ENCODE measurements around the gene RAB11FIP5. TPM values are rescaled to one million over a fixed set of nuclear protein-coding genes. Genes with fewer than 3 reads are reported as not detected.

Gene RAB11FIP5
- total RNA-seq, 1 donor from 2014 or later, result 13.5 TPM

DNA sequence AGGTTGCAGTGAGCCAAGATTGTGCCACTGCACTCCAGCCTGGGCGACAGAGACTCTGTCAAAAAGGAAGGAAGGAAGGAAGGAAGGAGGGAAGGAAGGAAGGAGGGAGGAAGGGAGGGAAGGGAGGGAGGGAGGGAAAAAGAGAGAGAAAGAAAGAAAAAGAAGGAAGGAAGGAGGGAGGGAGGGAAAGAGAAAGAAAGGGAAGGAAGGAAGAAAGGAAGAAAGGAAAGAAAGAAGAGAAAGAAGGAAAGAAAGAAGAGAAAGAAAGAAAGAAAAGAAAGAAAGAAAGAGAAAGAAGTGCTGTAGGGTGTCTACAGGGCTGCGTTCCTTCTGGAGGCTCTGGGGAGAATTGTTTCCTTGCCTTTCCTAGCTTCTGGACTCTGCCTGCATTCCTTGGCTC, 22.5 kb upstream of the RAB11FIP5 start:
- peaks cover 2% of the 10 kb centered on the region for H3K9me3 Mint-ChIP-seq (ENCODE audit: unreplicated experiment)
- no peaks in the 10 kb centered on the region for H3K4me1 Mint-ChIP-seq (ENCODE audit: low read depth, unreplicated experiment)
- no peak overlapping the region for H3K4me3 Mint-ChIP-seq (ENCODE audit: unreplicated experiment)
- no peak overlapping the region for H3K27ac Mint-ChIP-seq (ENCODE audit: unreplicated experiment)
- no peak for DNase-seq
- H3K27me3 Mint-ChIP-seq (ENCODE audit: unreplicated experiment), result peaks cover 2% of the 10 kb centered on the region
- no peak for TF ChIP-seq CTCF (IDR thresholded peaks at IDR 0.05; ENCODE audit: partially characterized antibody, unreplicated experiment)
- H3K36me3 Mint-ChIP-seq (ENCODE audit: unreplicated experiment), result peaks cover 3% of the 10 kb centered on the region

GRCh38 chr2:73134471-73134870, 21.7 kb upstream of the RAB11FIP5 start:
- no peak for TF ChIP-seq CTCF (IDR thresholded peaks at IDR 0.05; ENCODE audit: partially characterized antibody, unreplicated experiment)
- DNase-seq, result no peak
- Mint-ChIP-seq H3K27ac (ENCODE audit: unreplicated experiment) (no peak overlapping the region), H3K9me3 (ENCODE audit: unreplicated experiment) (peaks cover 2% of the 10 kb centered on the region), H3K36me3 (ENCODE audit: unreplicated experiment) (peaks cover 3% of the 10 kb centered on the region), H3K4me1 (ENCODE audit: low read depth, unreplicated experiment) (no peaks in the 10 kb centered on the region), H3K4me3 (ENCODE audit: unreplicated experiment) (no peak overlapping the region), H3K27me3 (ENCODE audit: unreplicated experiment) (peaks cover 2% of the 10 kb centered on the region)

- no peak for TF ChIP-seq CTCF (IDR thresholded peaks at IDR 0.05; ENCODE audit: partially characterized antibody, unreplicated experiment)
- Mint-ChIP-seq H3K4me3 (ENCODE audit: unreplicated experiment) (no peak overlapping the region), H3K36me3 (ENCODE audit: unreplicated experiment) (peaks cover 3% of the 10 kb centered on the region), H3K9me3 (ENCODE audit: unreplicated experiment) (peaks cover 2% of the 10 kb centered on the region), H3K27me3 (ENCODE audit: unreplicated experiment) (peaks cover 3% of the 10 kb centered on the region), H3K27ac (ENCODE audit: unreplicated experiment) (no peak overlapping the region), H3K4me1 (ENCODE audit: low read depth, unreplicated experiment) (no peaks in the 10 kb centered on the region)
- DNase-seq, result no peak
Measured at GRCh38 chr2:73133566-73134197, 20.9 kb upstream of the RAB11FIP5 start.

DNA sequence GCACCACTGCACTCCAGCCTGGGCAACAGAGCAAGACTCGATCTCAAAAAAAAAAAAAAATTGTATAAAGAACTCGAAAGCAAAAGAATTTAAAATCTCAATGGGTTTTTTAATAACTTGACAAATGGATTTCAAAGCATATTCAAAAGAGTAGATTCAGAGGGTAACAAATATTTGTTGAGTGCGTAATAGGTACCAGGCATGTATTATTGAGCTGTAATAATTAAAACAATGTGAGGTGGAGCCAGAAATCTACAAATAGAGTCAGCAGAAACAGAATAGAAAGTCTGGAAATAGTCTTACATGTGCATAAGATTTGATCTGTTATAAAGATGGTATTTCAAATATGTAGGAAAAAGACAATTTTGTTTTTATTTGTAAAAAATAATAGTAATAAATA, 19.1 kb upstream of the RAB11FIP5 start:
- Mint-ChIP-seq H3K36me3 (ENCODE audit: unreplicated experiment) (no peaks in the 10 kb centered on the region), H3K27me3 (ENCODE audit: unreplicated experiment) (peaks cover 3% of the 10 kb centered on the region), H3K27ac (ENCODE audit: unreplicated experiment) (no peak overlapping the region), H3K4me1 (ENCODE audit: low read depth, unreplicated experiment) (no peaks in the 10 kb centered on the region), H3K4me3 (ENCODE audit: unreplicated experiment) (no peak overlapping the region), H3K9me3 (ENCODE audit: unreplicated experiment) (peaks cover 2% of the 10 kb centered on the region)
- no peak for DNase-seq
- TF ChIP-seq CTCF (IDR thresholded peaks at IDR 0.05; ENCODE audit: partially characterized antibody, unreplicated experiment), result no peak

GRCh38 chr2:73130790-73131189, 18.0 kb upstream of the RAB11FIP5 start:
- no peak overlapping the region for H3K4me3 Mint-ChIP-seq (ENCODE audit: unreplicated experiment)
- H3K27ac Mint-ChIP-seq (ENCODE audit: unreplicated experiment), result no peak overlapping the region
- no peaks in the 10 kb centered on the region for H3K4me1 Mint-ChIP-seq (ENCODE audit: low read depth, unreplicated experiment)
- TF ChIP-seq CTCF (IDR thresholded peaks at IDR 0.05; ENCODE audit: partially characterized antibody, unreplicated experiment), result no peak
- H3K27me3 Mint-ChIP-seq (ENCODE audit: unreplicated experiment), result peaks cover 3% of the 10 kb centered on the region
- H3K9me3 Mint-ChIP-seq (ENCODE audit: unreplicated experiment), result peaks cover 2% of the 10 kb centered on the region
- peaks cover under 1% of the 10 kb centered on the region for H3K36me3 Mint-ChIP-seq (ENCODE audit: unreplicated experiment)
- no peak for DNase-seq
